Adipose tissue (tissue), 3 donors: Measurements from ENCODE around the gene RNF4. TPM values are rescaled to one million over a fixed set of nuclear protein-coding genes. Genes with fewer than 3 reads are reported as not detected.

Source experiments
- H3K27ac ChIP-seq: one replicate; pipeline ENCODE4 v1.5.1; 2013; ENCODE audit warnings: low read depth, low read length
- WGBS, 3 donors: extraction: QIAGEN DNeasy Blood & Tissue Kit; methylation state at CpG; one replicate each; pipeline ENCODE4 v1.1.7; 2013; 5-methylcytosine and 5-hydroxymethylcytosine counted together
- polyA plus RNA-seq, 3 donors: library from polyadenylated mRNA; stranded (reverse); fragments of 200-250 nt; gene quantifications; one replicate each; pipeline ENCODE4 v1.2.3, GENCODE V29; 2013
- donor health status: healthy with polysubstance abuse.
- donor health status: Bipolar disorder and iron deficiency.
- donor health status: healthy.

Gene RNF4
- polyA plus RNA-seq, 3 donors = 17.7 to 24.4 (median 22.6) TPM

DNA sequence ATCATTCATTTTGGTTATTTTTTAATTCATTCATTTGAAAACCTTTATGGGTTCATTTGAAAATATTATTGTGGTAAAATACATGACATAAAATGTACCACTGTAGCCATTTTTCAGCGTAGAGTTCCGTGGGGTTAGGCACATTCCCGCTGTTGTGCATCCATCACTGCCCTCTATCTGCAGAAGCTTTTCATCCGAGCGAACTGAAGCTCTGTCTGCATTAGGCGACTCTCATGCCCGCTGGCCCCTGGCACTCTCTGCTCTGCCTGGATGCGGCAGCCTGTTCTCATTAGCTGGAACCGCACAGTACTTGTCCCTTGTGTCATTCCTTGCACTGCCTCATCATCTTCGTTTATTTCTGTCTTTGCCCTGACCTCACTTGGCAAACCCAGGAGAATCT is 32.6 kb upstream of the RNF4 start:
- H3K27ac ChIP-seq = no peak overlapping the region

GRCh38 chr4:2436761-2437474 is 32.0 kb upstream of the RNF4 start:
- WGBS, 3 donors = 83 to 84% (median 84%) methylated on average over 29 to 30 of the region's 30 CpGs
- no peak overlapping the region for H3K27ac ChIP-seq

More for the DNA sequence above, 32.6 kb upstream of the RNF4 start:
- 48 to 63% (median 54%) methylated on average over 10 of the region's 10 CpGs for WGBS, 3 donors

- no peak overlapping the region for H3K27ac ChIP-seq
- 82 to 85% (median 83%) methylated on average over 25 of the region's 25 CpGs for WGBS, 3 donors
Observed at GRCh38 chr4:2437475-2438215, 31.3 kb upstream of the RNF4 start.

DNA sequence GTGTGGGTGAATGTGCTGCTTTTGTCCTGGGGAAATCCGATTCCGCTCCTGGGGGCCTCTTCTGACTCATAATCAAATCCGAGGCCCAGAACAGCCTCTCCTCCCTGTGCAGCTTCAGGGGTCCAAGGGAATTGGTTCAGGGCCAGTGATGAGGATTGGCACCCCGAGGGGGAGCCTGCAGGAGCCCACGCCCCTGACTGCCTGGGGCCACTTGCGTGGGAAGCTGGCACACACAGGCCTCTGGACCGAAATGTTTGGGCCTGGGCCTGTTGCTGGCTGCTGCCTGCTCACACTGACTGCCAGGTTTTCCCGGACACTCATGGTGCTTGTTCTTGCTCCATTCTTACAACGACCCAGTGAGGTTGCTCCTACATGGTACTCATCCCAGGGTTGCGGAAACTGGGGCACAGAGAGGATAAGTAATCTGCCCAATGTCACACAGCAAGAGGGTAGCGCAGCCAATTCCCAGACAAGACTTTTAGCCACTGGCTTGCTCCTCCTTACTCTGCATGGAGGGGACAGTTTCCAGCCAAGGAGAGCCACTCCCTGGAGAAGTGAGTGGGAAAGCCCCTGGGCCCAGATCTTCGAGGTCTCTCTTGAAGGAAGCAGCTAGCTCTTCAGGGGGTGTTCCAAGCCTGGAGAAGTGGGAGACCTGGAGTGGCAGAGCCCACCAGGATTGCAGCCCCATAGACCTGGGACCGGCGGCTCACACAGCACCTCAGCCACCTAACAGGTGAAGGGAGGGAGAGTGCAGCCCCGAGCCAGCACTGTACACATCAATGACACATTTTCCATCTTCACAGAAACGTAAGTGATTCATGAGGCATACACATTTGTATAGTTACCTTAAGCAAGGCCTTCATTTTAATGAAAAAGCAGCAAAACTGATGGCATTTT is 29.8 kb upstream of the RNF4 start:
- H3K27ac ChIP-seq = no peak overlapping the region
- WGBS, 3 donors = 81 to 91% (median 83%) methylated on average over 16 of the region's 16 CpGs

DNA sequence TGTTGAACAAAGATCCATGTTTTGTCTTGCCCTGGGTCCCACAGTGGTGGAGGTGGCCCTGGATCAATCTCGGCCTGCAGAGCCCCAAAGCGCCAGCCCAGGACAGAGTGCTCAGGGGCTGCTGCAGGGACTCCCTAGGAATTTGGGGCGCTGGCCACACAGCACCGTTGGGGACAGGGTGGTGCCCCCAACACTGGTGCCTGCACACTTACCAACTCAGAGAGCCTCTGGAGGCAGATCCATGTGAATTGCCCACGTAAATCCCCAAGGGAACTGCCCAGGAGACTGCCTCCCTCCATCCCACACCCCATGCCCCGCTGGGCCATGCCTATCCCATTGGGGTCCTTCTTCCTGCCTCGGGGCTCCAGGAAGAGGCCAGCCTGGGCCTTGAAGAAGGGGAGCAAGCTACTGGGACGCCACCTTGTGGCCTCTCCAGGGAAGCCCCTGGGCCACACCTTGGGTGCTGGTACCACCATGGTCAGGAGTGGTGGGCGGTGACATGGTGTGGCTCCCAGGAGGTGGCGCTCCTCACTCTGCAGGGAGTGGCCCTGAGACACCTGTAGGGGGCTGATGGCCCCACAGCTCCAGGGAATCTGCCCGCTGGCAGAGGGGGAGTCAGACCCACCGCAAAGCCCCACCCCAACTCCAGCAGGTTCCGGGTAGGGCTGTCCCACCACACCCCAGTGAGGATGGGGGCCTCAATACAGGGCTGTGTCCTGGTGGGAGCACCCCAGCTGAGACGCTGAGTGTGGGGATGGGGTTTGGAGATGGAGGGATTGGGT is 27.3 kb upstream of the RNF4 start:
- no peak overlapping the region for H3K27ac ChIP-seq
- WGBS, 3 donors = 47 to 54% (median 51%) methylated on average over 14 of the region's 14 CpGs

GRCh38 chr4:2442175-2442993 is 26.5 kb upstream of the RNF4 start:
- 70 to 78% (median 77%) methylated on average over 16 to 20 of the region's 20 CpGs for WGBS, 3 donors
- no peak overlapping the region for H3K27ac ChIP-seq

- 82 to 87% (median 84%) methylated on average over 18 to 20 of the region's 20 CpGs for WGBS, 3 donors
- no peak overlapping the region for H3K27ac ChIP-seq
Observed at GRCh38 chr4:2443061-2443730, 25.7 kb upstream of the RNF4 start.

DNA sequence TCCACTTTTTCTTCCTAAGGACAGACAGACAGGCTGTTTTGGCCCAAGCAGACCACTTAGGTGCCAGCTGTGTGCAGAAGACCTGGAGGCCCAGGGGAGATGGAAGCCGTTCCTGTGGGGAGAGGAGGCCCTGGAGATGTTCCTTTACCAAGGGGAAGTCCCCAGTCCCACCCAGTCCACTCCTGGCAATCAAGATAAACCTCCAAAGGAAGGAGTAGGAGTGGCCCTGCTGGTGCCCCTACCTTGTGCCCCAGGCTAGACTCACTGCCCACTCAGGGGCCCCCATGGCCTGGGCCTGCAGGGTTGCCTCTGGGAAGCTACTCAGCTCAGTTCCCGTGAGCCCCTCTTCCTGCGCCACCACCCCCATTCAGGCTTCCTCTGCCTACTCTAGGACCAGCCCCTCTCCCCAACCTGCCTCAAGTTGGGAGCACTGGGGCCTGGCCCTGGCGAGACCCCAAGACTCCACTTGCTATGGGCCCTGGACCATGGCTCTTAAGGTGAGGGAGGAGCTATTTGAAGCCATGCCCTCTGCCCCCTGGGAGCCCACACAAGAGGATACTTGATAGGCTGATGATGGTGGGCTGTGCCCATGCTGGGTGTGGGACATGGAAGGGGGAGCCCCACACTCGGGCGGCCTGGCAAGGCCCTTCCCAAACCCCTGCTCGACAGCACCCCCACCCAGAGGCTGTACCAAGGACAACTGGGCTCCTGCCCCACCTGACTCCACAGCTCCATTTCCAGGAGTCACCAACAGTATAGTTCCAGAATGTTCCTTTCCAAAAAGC is 24.8 kb upstream of the RNF4 start:
- no peak overlapping the region for H3K27ac ChIP-seq
- WGBS, 3 donors = 80 to 90% (median 88%) methylated on average over 7 of the region's 7 CpGs

DNA sequence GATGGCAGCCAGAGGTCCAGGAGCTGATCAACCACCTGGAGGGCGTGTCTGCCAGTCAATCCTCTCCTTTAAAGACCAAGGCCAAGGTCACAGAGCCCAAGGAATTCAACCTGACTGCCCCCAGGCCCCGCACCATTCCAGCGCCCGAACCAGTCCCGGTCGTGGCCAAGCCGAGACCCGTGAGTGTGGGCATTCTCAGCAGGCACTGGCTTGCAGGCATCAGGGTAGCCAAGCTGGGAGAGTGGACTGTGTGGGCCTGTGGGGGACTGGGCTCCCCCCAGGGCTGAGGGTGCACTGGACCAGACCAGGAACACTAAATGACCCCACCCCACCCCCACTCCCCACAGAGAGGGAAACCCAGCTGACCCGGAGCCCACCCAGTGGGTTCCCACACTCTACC is 23.8 kb upstream of the RNF4 start:
- H3K27ac ChIP-seq = no peak overlapping the region
- WGBS, 3 donors = 94 to 96% (median 95%) methylated on average over 9 of the region's 9 CpGs

DNA sequence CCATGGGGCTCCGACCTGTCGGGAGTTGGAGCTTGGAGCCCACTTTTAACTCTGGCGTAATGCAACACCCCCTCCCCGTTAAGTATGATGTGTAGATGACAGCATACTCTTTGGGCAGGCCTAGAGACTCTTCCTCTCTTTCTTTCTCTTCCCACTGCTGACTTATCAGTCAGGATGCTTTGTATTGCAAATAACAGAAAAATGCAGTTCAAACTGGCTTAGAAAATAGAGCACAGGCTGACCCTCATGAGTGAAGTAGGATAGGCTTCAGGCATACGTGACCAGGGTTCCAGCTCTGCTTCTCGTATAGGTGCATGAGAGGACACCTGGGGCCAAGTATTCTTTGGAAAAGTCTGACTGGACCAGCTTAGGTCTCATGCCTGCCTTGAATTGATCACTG is 23.3 kb upstream of the RNF4 start:
- WGBS, 3 donors = 92 to 95% (median 92%) methylated on average over 6 of the region's 6 CpGs
- H3K27ac ChIP-seq = no peak overlapping the region

DNA sequence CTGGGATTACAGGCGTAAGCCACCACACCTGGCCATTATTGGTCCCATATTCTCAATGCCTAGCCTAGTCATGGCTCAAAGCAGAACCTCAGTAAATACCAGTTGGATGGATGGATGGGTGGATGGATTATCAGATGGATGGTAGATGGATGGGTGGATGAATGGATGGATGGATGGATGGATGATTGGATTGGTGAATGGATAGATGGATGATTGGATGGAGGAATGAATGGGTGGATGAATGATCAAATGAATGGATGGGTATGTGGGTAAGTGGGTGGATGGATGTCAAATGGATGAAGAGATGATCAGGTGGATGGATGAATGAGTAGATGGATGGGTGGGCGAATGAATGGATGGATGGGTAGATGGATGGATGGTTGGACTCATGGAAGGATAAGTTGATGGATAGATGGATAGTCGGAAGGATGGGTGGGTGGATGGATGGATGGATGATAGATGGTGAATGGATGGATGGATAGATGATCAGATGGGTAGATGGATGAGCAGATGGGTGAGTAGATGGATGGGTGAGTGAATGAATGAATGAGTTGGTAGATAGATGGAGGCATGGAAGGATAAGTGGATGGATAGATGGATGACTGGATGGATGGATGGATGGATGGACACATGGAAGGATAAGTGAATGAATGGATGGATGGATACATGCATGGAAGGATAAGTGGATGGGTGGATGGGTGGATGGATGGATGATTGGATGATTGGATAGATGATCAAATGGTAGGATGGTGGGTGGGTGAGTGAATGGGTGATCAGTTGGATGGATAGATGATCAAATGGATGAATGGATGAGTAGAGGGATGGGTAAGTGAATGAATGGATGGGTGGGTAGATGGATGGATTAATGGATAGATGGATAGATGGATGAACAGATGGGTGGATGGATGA is 22.0 kb upstream of the RNF4 start:
- 92 to 96% (median 93%) methylated on average over 3 of the region's 3 CpGs for WGBS, 3 donors
- H3K27ac ChIP-seq = no peak overlapping the region

DNA sequence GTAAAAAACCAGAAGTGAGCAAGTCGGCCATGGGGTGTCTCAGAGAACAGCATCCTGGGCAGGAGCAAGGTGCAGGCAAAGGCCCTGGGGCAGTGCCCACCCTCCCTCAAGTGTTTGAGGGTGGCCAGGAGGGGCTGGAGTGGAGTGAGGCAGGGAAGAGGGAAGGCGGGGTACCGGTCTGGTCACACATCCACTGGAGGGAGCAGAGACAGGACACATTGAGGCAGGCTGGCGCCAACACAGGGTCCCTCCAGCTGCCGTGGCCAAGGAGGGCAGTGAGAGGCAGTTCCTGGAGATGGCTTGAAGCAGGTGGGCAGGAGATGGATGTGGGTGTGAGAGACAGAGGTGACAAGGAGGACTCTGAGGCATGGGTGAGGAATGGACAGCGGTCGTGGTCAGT is 20.3 kb upstream of the RNF4 start:
- 90 to 94% (median 94%) methylated on average over 7 of the region's 7 CpGs for WGBS, 3 donors
- no peak overlapping the region for H3K27ac ChIP-seq

DNA sequence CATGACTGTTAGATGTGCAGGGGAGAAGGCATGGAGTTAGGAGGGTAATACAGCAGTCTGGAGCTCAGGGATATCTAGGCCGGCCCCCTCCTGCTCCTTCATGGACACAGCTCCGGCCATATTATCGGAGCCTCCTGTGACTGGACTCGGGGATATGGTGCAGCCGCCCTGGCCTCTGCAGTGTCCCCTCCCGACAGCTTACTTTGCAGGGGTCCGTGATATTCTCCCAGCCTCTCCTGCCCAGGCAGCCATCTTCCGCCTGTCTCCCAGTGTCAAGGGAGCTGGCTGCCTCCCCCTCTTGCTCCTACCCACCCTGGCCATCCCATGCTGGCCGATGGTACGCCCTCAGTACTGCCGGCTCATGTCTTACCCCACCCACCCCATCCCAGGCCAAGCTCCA is 19.9 kb upstream of the RNF4 start:
- no peak overlapping the region for H3K27ac ChIP-seq
- 92 to 98% (median 92%) methylated on average over 11 of the region's 11 CpGs for WGBS, 3 donors

DNA sequence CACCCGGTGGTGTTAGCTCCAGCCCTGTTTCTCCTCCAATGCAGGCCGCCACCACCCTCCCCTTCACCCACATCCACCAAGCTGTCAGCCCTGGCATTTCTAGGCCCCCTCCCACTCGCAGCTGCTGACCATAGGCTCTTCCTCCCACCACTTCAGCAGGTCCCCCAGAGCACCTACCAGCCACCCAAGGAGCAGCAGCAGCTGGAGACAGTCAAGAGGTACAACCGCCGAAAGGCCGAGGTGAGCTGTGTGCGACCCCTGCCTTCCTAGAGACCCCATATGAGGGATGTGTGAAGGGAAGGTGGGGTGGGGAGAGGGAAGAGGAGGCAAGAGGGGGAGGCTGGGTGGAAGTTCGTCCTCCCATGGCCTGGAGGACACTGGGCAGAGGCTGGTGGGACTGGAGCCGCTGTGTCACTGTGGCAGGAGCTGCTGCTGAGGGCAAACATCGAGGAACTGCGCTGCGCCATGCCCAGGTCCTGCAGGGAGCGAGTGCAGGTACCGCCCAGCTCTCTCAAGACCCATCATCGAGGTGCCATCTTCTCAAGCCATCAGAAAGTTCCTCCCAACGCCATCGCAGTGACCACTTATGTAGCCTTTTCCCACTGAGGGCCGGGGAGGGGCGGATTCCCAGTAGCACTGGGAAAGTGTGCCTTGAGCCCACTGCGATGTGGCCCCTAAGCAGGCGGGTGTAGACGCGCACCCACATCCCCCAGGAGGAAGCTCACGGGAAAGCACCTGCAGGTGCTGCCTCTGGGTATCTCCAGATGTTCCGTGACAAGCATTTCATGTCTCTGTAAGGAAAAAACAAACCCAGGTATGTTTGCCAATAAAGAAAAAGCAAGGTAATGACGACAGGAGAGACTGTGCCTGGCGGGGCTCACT is 19.2 kb upstream of the RNF4 start:
- WGBS, 3 donors = 87 to 90% (median 89%) methylated on average over 26 to 27 of the region's 27 CpGs
- H3K27ac ChIP-seq = no peak overlapping the region
